Measurements from ENCODE around the gene ANO6. TPM values are rescaled to one million over a fixed set of nuclear protein-coding genes. Genes with fewer than 3 reads are reported as not detected.

Gene ANO6
- total RNA-seq, 2 donors from 2014 or later, result 13.2 to 21.2 TPM

GRCh38 chr12:45291518-45291917 lies 75.6 kb downstream of the ANO6 start:
- H3K27ac ChIP-seq, result no peak overlapping the region

GRCh38 chr12:45292486-45293195 lies 76.7 kb downstream of the ANO6 start:
- Histone ChIP-seq H3K4me1 (no peaks in the 10 kb centered on the region), H3K9ac (ENCODE audit: low read depth in 2 of 2, low read length in 2 of 2) (no peak overlapping the region), H3K36me3 (no peaks in the 10 kb centered on the region), H3K4me3 (no peak overlapping the region), H3K9me3 (no peaks in the 10 kb centered on the region), H3K27ac (no peak overlapping the region), H3K27me3 (no peaks in the 10 kb centered on the region)
- no peak for DNase-seq
- TF ChIP-seq CTCF (IDR thresholded peaks at IDR 0.05), result no peak
- intact Hi-C loops (cut with DNase I), result no loop called here

More at GRCh38 chr12:45291518-45291917, 75.6 kb downstream of the ANO6 start:
- no peaks in the 10 kb centered on the region for H3K4me1 ChIP-seq
- no peak overlapping the region for H3K9ac ChIP-seq (ENCODE audit: low read depth in 2 of 2, low read length in 2 of 2)
- intact Hi-C loops (cut with DNase I), result no loop called here
- no peaks in the 10 kb centered on the region for H3K27me3 ChIP-seq
- no peak for TF ChIP-seq CTCF (IDR thresholded peaks at IDR 0.05)
- H3K4me3 ChIP-seq, result no peak overlapping the region
- H3K36me3 ChIP-seq, result no peaks in the 10 kb centered on the region
- DNase-seq, result no peak
- H3K9me3 ChIP-seq, result no peaks in the 10 kb centered on the region

- intact Hi-C loops (cut with DNase I), result no loop called here
- Histone ChIP-seq H3K9me3 (no peaks in the 10 kb centered on the region), H3K36me3 (no peaks in the 10 kb centered on the region), H3K27ac (no peak overlapping the region), H3K9ac (ENCODE audit: low read depth in 2 of 2, low read length in 2 of 2) (no peak overlapping the region), H3K27me3 (no peaks in the 10 kb centered on the region), H3K4me1 (no peaks in the 10 kb centered on the region), H3K4me3 (no peak overlapping the region)
- no peak for DNase-seq
- TF ChIP-seq CTCF (IDR thresholded peaks at IDR 0.05), result no peak
These were observed 79.0 kb downstream of the ANO6 start for GRCh38 chr12:45294906-45295305.

GRCh38 chr12:45296046-45296586 lies 80.2 kb downstream of the ANO6 start:
- no peak for DNase-seq
- H3K9ac ChIP-seq (ENCODE audit: low read depth in 2 of 2, low read length in 2 of 2), result no peak overlapping the region
- no peak for TF ChIP-seq CTCF (IDR thresholded peaks at IDR 0.05)
- no peaks in the 10 kb centered on the region for H3K9me3 ChIP-seq
- H3K27me3 ChIP-seq, result no peaks in the 10 kb centered on the region
- no peak overlapping the region for H3K4me3 ChIP-seq
- H3K4me1 ChIP-seq, result no peaks in the 10 kb centered on the region
- intact Hi-C loops (cut with DNase I), result no loop called here
- H3K36me3 ChIP-seq, result no peaks in the 10 kb centered on the region
- no peak overlapping the region for H3K27ac ChIP-seq

GRCh38 chr12:45298047-45298446 lies 82.2 kb downstream of the ANO6 start:
- no peaks in the 10 kb centered on the region for H3K27me3 ChIP-seq
- H3K36me3 ChIP-seq, result no peaks in the 10 kb centered on the region
- H3K27ac ChIP-seq, result no peak overlapping the region
- no peak for DNase-seq
- H3K4me1 ChIP-seq, result no peaks in the 10 kb centered on the region
- no peaks in the 10 kb centered on the region for H3K9me3 ChIP-seq
- TF ChIP-seq CTCF (IDR thresholded peaks at IDR 0.05), result no peak
- no peak overlapping the region for H3K4me3 ChIP-seq
- intact Hi-C loops (cut with DNase I), result no loop called here
- no peak overlapping the region for H3K9ac ChIP-seq (ENCODE audit: low read depth in 2 of 2, low read length in 2 of 2)
